ENCODE data around the gene ABCA3.

The ABCA3 gene

GRCh38 chr16:2295056-2295798 lies 45.3 kb downstream of the ABCA3 start:
- Histone ChIP-seq H3F3A (ENCODE audit: insufficient read depth, low read length) (no peaks in the 10 kb centered on the region), H3K9me3 (ENCODE audit: low read length) (no peaks in the 10 kb centered on the region), H3K79me2 (ENCODE audit: insufficient read depth, low read length) (no peaks in the 10 kb centered on the region), H3K27me3 (ENCODE audit: insufficient read depth, low read length) (0 out of 2 replicates have a peak, but pooled peaks cover 7% of the 10 kb centered on the region), H3K4me3 (ENCODE audit: low read depth, low read length, poor library complexity, severe bottlenecking) (no peak overlapping the region), H2AFZ (ENCODE audit: low read length) (no peak overlapping the region), H4K20me1 (ENCODE audit: insufficient read depth, low read length) (no peaks in the 10 kb centered on the region), H3K9ac (ENCODE audit: low read length) (no peak overlapping the region), H3K9me2 (ENCODE audit: low read depth, low read length) (no peaks in the 10 kb centered on the region), H3K4me1 (ENCODE audit: insufficient read depth, low read length, severe bottlenecking) (no peaks in the 10 kb centered on the region), H3K27ac (ENCODE audit: low read depth, low read length, poor library complexity, severe bottlenecking) (no peak overlapping the region), H3K4me2 (ENCODE audit: low read length) (no peak overlapping the region), H3K36me3 (ENCODE audit: insufficient read depth, low read length) (no peaks in the 10 kb centered on the region)
- no peak for TF ChIP-seq EZH2 (IDR thresholded peaks at IDR 0.05; ENCODE audit: borderline replicate concordance, low read length)
- no peak for TF ChIP-seq CTCF (IDR thresholded peaks at IDR 0.05; ENCODE audit: low read length)

GRCh38 chr16:2292221-2292620 lies 48.3 kb downstream of the ABCA3 start:
- no peaks in the 10 kb centered on the region for H3K27me3 ChIP-seq (ENCODE audit: insufficient read depth, low read length)
- no peaks in the 10 kb centered on the region for H4K20me1 ChIP-seq (ENCODE audit: insufficient read depth, low read length)
- no peak overlapping the region for H2AFZ ChIP-seq (ENCODE audit: low read length)
- no peaks in the 10 kb centered on the region for H3K79me2 ChIP-seq (ENCODE audit: insufficient read depth, low read length)
- no peaks in the 10 kb centered on the region for H3K36me3 ChIP-seq (ENCODE audit: insufficient read depth, low read length)
- H3K4me3 ChIP-seq (ENCODE audit: low read depth, low read length, poor library complexity, severe bottlenecking): no peak overlapping the region
- H3K4me1 ChIP-seq (ENCODE audit: insufficient read depth, low read length, severe bottlenecking): no peaks in the 10 kb centered on the region
- H3K9me2 ChIP-seq (ENCODE audit: low read depth, low read length): no peaks in the 10 kb centered on the region
- no peak overlapping the region for H3K9ac ChIP-seq (ENCODE audit: low read length)
- no peak for TF ChIP-seq EZH2 (IDR thresholded peaks at IDR 0.05; ENCODE audit: borderline replicate concordance, low read length)
- no peak for TF ChIP-seq CTCF (IDR thresholded peaks at IDR 0.05; ENCODE audit: low read length)
- H3K9me3 ChIP-seq (ENCODE audit: low read length): no peaks in the 10 kb centered on the region
- no peak overlapping the region for H3K4me2 ChIP-seq (ENCODE audit: low read length)
- no peak overlapping the region for H3K27ac ChIP-seq (ENCODE audit: low read depth, low read length, poor library complexity, severe bottlenecking)
- H3F3A ChIP-seq (ENCODE audit: insufficient read depth, low read length): no peaks in the 10 kb centered on the region

GRCh38 chr16:2289282-2289681 lies 51.2 kb downstream of the ABCA3 start:
- Histone ChIP-seq H3K4me2 (ENCODE audit: low read length) (no peak overlapping the region), H2AFZ (ENCODE audit: low read length) (no peak overlapping the region), H3K4me1 (ENCODE audit: insufficient read depth, low read length, severe bottlenecking) (no peaks in the 10 kb centered on the region), H3F3A (ENCODE audit: insufficient read depth, low read length) (no peaks in the 10 kb centered on the region), H3K9me3 (ENCODE audit: low read length) (no peaks in the 10 kb centered on the region), H3K79me2 (ENCODE audit: insufficient read depth, low read length) (no peaks in the 10 kb centered on the region), H4K20me1 (ENCODE audit: insufficient read depth, low read length) (no peaks in the 10 kb centered on the region), H3K27ac (ENCODE audit: low read depth, low read length, poor library complexity, severe bottlenecking) (no peak overlapping the region), H3K9me2 (ENCODE audit: low read depth, low read length) (no peaks in the 10 kb centered on the region), H3K36me3 (ENCODE audit: insufficient read depth, low read length) (no peaks in the 10 kb centered on the region), H3K4me3 (ENCODE audit: low read depth, low read length, poor library complexity, severe bottlenecking) (no peak overlapping the region), H3K9ac (ENCODE audit: low read length) (no peak overlapping the region), H3K27me3 (ENCODE audit: insufficient read depth, low read length) (peaks cover 7% of the 10 kb centered on the region; the same call in 1 of the 2 replicates)
- TF ChIP-seq CTCF (IDR thresholded peaks at IDR 0.05; ENCODE audit: low read length): no peak
- TF ChIP-seq EZH2 (IDR thresholded peaks at IDR 0.05; ENCODE audit: borderline replicate concordance, low read length): no peak

Data from OCI-LY1 (cell line).